COLO829 (cell line): ENCODE results near the gene PRKCE.
A peak's percentile ranks its signal among the peaks of the same experiment; 100 is the strongest.
"Not testable (repeated sequence)": the region's sequence is repeated elsewhere in the genome, so short reads cannot be mapped to it uniquely, and the experiment has no call there.

Experiments
- DNase-seq: peaks from one replicate; pipeline ENCODE4 v3.0.0; 2012; ENCODE audit warnings: low spot score

Gene PRKCE

DNA sequence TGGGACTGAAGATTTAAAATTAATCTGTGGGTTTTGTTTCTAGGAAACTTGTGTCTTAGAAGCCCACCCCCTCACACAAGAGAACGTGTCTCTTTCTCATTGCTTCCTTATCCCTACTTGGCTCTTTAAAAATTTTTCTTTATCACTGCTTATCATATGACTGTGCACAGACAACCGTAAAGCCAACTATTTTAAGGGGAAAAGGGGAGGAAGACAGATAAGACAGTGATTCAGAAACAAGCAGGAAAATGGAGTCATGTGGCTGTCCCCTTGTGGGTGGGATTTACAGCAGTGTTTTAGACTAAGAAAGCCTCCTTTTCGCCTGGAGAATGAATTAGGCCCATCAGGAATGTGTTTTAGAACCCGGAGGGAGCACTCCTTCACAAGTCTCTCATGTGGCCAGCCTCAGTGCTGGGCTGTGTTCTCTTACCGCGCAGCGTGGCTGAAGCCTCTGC is 17.6 kb downstream of the PRKCE start:
- DNase-seq: peak; percentile 61

- no peak for DNase-seq
Observed at GRCh38 chr2:45670646-45671045, 19.2 kb downstream of the PRKCE start.

GRCh38 chr2:45672138-45672537 is 20.7 kb downstream of the PRKCE start:
- DNase-seq: no peak

DNA sequence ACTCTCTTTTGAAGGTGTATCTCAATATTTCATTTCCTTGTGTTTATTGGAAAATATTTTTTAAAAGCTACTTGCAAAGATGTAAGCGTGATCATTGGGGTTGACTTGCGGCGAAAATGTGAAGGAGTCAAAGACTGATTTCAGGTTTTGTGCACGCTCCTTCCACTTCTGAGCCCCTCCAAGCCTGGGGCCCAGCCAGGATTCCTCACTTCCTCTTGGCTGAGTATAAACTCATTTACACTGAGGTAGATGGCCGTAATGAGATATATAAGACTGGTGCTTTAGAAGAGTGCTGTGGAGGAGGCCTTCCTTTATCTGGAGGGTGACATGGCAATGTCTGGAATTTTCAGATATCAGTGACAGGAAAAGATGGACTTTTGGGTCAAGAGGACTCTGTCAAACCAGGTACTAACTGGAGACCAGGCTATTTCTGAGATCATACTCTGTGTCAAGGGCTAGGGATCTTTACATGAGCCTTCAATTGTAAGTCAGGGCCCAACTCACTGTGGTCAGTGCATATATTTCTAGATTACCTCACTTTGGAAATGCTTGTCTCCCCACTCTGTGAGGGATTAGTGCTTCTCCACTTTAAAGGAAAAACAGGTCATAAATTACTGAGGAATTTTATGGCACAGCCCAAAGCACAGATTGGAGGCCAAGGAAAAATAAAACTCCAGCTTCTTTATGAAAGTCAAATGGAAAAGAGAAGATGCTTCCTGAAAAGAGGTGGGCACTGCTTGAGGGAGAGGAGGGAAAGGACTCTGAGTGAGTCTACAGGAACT is 22.8 kb downstream of the PRKCE start:
- DNase-seq: no peak

DNA sequence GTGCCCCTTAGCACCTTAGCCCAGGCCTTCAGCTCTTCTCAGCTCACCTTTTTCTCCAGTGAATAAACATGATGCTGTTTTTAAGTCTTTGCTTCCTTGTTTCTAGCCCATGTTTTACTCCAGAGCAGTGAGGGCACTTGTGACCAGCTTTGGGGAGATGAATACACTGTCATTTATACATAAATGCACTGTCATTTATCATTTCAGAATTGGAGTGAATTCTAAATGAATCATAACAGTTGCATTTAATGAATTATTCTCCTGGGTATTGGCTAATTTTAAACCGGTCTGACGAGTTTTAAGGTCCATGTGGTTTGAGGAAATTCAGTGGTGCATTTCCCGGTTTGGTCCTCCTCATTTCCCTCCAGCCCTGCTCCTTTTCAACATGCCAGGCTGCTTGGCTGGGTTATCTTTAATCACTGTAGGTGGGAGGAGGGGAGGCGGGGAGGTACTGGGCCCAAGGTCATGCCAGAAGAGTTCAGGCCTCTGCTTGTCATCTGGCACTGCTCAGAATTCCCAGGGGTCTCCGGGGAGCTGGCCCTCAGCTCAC is 23.9 kb downstream of the PRKCE start:
- no peak for DNase-seq

GRCh38 chr2:45676088-45676487 is 24.6 kb downstream of the PRKCE start:
- no peak for DNase-seq

DNA sequence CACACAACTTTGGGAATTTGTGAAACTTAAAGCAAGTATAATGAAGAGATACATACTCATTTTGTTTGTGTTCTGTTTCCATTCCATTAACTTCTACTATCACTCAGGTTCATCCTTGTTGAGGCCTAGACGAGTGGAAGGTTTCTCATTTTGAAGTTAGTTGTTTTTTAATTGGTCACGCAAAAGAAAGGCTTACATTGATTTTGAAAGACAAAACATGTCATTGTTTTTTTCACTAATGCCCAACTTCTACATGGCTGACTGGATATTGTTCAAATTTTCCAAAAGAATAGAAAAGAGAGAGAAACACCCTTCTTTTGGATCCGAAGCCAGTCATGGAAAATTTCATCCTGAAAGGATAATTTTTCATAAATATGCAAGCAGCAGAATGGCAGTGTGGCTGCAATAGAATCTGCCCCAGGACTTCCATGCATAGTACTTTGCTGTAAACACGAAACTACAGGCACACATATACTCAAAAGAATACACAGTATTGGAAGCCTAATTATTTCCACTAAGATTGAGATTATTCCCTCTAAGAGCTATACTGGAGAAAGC is 27.4 kb downstream of the PRKCE start:
- DNase-seq: no peak

- no peak for DNase-seq
Observed at GRCh38 chr2:45680351-45680967, 29.0 kb downstream of the PRKCE start.

GRCh38 chr2:45681675-45682074 is 30.2 kb downstream of the PRKCE start:
- DNase-seq: peak; percentile 84

DNA sequence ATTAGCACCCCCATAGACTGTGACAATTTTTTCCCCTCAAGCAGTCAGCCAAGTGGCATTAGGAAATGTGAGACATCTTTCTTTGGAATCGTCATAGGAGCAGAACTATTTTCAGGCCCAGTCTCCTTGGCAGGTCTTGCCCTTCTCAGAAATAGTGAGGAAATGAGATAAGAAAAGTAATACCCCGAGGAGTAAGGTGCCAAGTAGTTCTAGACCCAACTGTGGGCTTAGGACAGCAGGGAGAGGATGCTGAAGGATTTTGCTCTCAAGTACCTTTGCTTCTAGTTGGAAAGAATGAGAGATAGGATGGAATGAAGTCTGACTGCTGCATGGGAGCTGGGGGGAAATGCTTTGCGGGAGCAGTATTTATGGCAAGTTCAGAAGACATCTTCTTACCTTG is 31.8 kb downstream of the PRKCE start:
- DNase-seq: no peak

DNA sequence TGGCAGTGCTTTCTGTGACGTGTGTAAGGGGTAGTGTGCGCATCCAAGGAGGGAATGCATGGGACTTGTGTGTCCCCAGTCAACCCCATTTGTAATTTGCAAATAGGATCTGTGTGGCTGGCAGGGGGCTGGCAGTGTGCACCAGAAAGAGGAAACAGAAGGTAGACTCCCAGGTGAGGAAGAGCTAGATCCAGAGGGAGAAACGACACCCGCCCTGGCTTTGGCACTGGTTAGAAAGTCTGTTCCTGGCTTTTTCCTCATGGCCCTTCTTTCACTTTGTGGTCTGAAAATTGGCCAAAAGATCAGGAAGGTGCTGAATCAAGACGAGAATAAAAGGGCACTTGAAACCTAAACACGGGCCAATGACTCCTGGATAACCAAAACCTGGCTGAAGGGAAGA is 33.3 kb downstream of the PRKCE start:
- DNase-seq: no peak

GRCh38 chr2:45685260-45685659 is 33.8 kb downstream of the PRKCE start:
- no peak for DNase-seq

GRCh38 chr2:45687964-45688363 is 36.5 kb downstream of the PRKCE start:
- DNase-seq: no peak

DNA sequence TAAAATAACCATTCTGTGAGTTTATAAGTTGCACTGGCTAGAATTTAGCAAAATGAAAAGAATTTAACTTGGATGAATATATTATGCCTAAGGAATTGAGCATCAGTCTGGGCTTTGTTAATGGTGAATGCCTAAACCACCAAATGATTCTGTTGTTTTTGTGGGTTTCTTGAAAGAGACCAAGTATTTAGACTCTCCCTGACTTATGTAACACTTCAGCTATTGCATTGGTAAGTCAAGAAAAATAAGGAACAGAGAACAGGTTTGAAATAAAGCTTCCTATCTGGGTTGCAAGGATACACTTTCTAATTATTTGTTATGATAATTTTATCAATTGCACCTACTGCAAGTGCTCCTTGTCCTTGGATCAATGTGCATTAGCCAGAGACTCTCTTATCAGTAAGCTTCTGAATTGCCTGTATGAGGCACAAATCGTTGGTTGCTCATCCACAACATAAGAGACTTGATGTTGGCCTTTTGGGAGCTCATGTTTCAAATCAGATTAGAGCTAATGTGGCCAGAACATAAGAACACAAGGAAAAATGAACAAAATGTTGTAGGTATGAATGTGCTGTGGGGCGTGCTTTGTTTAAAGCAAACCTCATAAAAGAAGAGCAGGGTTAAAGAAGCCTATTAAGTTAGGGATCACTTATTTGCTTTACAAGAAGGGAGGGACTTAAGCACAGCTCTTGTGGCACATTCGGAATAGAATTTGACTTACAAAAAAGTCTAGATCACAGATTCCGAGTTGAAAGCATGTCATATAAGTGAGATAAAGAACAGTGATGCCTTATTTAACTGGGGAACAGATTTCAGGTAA is 37.2 kb downstream of the PRKCE start:
- no peak for DNase-seq

DNA sequence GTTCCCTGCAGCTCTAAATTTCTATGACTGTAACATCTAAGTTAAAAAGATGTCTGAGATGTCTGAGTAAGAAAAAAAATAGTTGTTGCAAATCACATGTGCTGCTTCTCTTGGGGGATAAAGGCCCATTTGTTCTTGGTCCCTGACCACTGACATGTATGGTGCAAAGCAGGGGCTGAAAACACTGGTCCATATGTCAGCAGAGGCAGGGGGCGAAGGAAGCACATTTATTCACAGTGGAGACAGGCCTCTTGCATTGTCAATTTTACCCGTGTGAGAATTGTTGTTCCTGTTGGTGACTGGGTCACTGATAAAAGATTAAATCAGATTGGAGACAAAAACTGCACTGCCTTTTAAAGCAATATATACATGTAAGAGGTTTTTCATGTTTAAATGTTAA is 38.8 kb downstream of the PRKCE start:
- DNase-seq: peak; percentile 81

DNA sequence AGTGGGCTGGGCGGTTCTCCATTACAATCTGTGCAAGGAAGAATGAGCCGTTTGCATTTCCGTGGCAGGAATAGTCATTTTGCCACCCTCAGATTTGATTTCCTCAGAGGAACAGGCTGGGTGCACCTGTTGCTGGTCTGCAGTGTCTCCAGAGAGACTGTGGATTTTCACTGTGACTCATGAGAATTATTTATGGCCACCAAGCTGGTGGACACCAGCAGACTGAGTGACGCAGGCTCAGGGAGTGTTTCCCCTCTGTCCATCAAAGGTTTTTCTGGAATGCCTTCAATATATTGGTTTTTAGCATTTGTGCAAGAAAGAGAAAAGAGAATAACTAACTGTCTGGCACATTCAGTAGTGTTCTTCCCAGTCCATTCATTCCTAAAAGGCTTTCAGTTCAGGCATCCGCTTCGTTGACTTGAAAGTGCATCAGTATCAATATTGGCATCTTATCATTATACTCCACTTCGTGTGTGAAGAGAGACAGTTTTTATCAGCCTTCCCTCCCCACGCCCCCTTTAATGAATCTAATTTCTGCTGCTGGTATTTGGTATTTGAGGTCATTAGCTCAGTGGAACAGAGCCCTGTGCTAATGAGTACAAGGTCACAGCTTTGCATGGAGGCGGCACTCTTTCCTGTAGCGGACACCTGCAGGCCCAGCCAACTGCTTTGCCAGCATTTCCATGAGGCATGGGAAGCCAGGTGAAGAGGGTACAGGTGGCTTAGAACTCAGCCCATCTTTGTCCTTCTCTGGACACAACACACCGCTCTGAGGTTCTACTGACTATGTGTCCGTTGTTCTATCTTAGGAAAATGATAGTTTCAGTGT is 39.9 kb downstream of the PRKCE start:
- DNase-seq: no peak

- DNase-seq: no peak
Observed at GRCh38 chr2:45692566-45692965, 41.1 kb downstream of the PRKCE start.

DNA sequence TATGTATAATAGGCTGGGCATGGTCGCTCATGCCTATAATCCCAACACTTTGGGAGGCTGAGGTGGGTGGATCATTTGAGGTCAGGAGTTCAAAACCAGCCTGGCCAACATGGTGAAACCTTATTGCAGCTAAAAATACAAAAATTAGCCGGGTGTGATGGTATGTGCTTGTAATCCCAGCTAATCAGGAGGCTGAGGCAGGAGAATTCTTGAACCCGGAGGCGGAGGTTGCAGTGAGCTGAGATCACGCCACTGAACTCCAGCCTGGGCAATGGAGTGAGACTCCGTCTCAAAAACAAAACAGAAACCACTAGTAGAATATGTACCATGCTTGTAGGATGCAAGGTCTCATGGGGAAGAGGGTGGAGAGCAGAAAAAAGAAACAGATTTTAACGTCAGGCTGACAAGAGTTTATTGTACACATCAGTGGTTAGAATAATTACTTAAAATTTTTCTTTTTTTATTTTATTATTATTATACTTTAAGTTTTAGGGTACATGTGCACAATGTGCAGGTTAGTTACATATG is 44.1 kb downstream of the PRKCE start:
- not testable (repeated sequence) for DNase-seq

- DNase-seq: no peak
Observed at GRCh38 chr2:45696708-45697107, 45.2 kb downstream of the PRKCE start.

- DNase-seq: no peak
Observed at GRCh38 chr2:45697190-45697589, 45.7 kb downstream of the PRKCE start.

GRCh38 chr2:45698554-45698953 is 47.1 kb downstream of the PRKCE start:
- DNase-seq: no peak
